HL-60 (cell line): ENCODE measurements around the gene PCDH15.

ENCODE experiments used
- DNase-seq, 2 experiments: peaks; one replicate each; pipeline ENCODE4 v3.0.0-alpha.2; 2010 to 2020; ENCODE audit warnings: low read depth in 1 of 2, low spot score in 1 of 2
- H3K27ac ChIP-seq: fragments of 250-450 bp; sonication (Bioruptor Pico); replicated peaks from 2 replicates; pipeline ENCODE4 v1.5.1; 2020; ENCODE audit warnings: mild to moderate bottlenecking, moderate library complexity
- H3K27me3 ChIP-seq: fragments of 250-450 bp; sonication (Bioruptor Pico); 2 replicates; pipeline ENCODE4 v1.5.1; 2021; ENCODE audit warnings: mild to moderate bottlenecking, moderate library complexity; ENCODE audit not compliant: insufficient read depth, poor library complexity, severe bottlenecking
- H3K4me3 ChIP-seq: replicated peaks from 2 replicates; pipeline ENCODE4 v1.5.1; 2011; ENCODE audit warnings: mild to moderate bottlenecking, control low read depth, low read length; ENCODE audit not compliant: insufficient read depth
- CTCF ChIP-seq: IDR thresholded peaks from one replicate; pipeline ENCODE4 v1.5.1; 2011; ENCODE audit warnings: low read length, control low read depth, inconsistent platforms; ENCODE audit not compliant: insufficient read depth
- GABPA ChIP-seq: IDR thresholded peaks from 2 replicates; pipeline ENCODE4 v1.6.1; 2012; ENCODE audit warnings: low read depth
- POLR2AphosphoS5 ChIP-seq: IDR thresholded peaks from 2 replicates; pipeline ENCODE4 v1.6.1; 2012; ENCODE audit warnings: low read depth
- REST ChIP-seq: IDR thresholded peaks from 2 replicates; pipeline ENCODE4 v1.6.1; 2012; ENCODE audit warnings: low read depth; ENCODE audit not compliant: insufficient replicate concordance
- SPI1 ChIP-seq: IDR thresholded peaks from 2 replicates; pipeline ENCODE4 v1.6.1; 2012; ENCODE audit warnings: low read depth, mild to moderate bottlenecking, borderline replicate concordance

PCDH15 gene

GRCh38 chr10:54772468-54773122, 28.4 kb downstream of the PCDH15 start:
- Histone ChIP-seq H3K27ac (no peak overlapping the region), H3K4me3 (no peak overlapping the region), H3K27me3 (no peaks in the 10 kb centered on the region)
- DNase-seq, result no peak
- TF ChIP-seq REST (no peak), GABPA (no peak), CTCF (no peak), POLR2AphosphoS5 (no peak), SPI1 (no peak)

GRCh38 chr10:54769051-54769450, 32.0 kb downstream of the PCDH15 start:
- no peak for DNase-seq
- Histone ChIP-seq H3K27ac (no peak overlapping the region), H3K4me3 (no peak overlapping the region), H3K27me3 (no peaks in the 10 kb centered on the region)
- TF ChIP-seq REST (no peak), GABPA (no peak), POLR2AphosphoS5 (no peak), SPI1 (no peak), CTCF (no peak)

GRCh38 chr10:54758791-54759190, 42.2 kb downstream of the PCDH15 start:
- no peak for DNase-seq
- TF ChIP-seq REST, result no peak
- no peak for TF ChIP-seq CTCF
- no peak for TF ChIP-seq GABPA
- no peak for TF ChIP-seq SPI1
- no peak for TF ChIP-seq POLR2AphosphoS5
- no peak overlapping the region for H3K27ac ChIP-seq
- H3K4me3 ChIP-seq, result no peak overlapping the region
- no peaks in the 10 kb centered on the region for H3K27me3 ChIP-seq
